Hematopoietic multipotent progenitor cell treated with erythropoietin and hydrocortisone succinate and interleukin-3 and kit ligand, for 4 days (in vitro differentiated cells): ENCODE results near the gene AGAP1.

Source experiments
- DNase-seq: peaks from one replicate; pipeline ENCODE4 v3.0.0-alpha.2; 2015

The AGAP1 gene

GRCh38 chr2:235781775-235782174 lies 287.9 kb downstream of the AGAP1 start:
- DNase-seq, result no peak

GRCh38 chr2:235784788-235785187 lies 290.9 kb downstream of the AGAP1 start:
- no peak for DNase-seq

DNA sequence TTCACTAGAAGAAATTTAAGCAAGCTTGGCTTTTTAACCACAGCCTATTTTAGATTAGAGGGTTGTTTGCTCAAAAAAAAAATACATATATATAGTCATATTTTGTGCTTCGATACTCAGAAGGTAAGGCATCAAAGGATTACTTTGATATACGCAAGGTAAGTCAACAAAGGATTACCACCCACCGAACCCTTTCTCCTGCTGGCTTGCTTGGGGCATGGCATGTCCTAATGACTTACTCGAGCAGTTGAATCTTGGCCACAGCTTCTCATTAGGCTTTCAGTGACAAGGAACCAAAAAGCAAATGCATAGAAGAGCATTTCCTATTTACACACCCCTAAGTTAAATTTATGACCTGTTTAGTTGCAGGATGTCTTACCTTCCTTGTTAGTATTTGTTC lies 295.7 kb downstream of the AGAP1 start:
- DNase-seq, result no peak

DNA sequence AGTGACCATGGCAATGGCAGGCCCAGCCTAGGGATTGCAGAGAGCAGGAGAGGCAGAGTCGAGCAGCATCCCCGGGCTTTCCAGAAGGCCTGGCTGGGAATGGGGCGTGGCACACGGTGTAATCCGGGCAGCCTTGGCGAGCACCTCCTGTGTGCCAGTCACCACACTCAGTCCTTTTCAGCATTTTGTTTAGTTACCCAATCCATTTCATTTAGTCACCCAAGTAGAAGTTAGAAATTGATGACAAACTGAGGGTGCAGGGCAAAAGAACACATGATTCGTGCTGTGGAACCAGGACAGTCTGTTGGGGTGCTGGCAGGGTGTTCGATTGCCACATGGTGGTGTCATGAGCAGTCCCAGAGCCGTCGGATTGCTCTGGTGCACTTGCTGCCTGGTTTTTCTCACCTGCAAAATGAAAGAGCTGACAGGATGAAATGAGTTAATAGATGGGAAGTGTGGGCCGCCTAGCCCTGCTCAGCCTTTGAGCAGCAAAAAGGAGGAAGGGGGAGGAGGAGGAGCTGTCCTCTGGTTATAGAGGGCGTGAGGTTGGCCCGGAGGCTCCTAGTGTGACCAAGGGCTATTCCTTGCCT lies 299.4 kb downstream of the AGAP1 start:
- DNase-seq, result peak; percentile 26

- DNase-seq, result no peak
Observed at GRCh38 chr2:235799281-235799680, 305.4 kb downstream of the AGAP1 start.

DNA sequence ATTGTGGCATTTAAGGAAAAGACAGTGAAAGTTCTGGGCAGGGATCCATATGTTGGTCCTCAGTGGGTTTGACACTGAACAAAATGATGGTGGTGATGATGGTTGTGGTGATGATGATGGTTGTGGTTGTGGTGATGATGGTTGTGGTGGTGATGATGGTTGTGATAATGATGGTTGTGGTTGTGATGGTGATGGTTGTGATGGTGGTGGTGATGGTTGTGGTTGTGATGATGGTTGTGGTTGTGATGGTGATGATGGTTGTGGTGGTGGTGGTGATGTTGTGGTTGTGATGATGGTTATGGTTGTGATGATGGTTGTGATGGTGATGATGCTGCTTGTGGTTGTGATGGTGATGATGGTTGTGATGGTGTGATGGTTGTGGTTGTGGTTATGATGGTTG lies 308.7 kb downstream of the AGAP1 start:
- no peak for DNase-seq

DNA sequence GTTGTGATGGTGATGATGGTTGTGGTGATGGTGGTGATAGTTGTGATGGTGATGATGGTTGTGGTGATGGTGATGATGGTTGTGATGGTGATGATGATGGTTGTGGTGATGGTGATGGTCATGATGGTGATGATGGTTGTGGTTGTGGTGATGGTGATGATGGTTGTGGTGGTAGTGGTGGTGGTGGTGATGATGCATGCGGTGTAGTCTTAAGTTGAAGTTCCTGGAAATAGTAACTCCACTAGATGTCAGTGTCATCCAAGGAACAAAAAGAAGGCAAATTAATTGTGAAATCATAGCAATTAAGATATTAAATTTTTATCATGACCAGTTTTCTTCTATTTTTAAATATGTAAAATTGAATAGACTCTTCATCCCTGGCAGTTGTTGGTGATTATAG lies 309.2 kb downstream of the AGAP1 start:
- DNase-seq, result no peak

DNA sequence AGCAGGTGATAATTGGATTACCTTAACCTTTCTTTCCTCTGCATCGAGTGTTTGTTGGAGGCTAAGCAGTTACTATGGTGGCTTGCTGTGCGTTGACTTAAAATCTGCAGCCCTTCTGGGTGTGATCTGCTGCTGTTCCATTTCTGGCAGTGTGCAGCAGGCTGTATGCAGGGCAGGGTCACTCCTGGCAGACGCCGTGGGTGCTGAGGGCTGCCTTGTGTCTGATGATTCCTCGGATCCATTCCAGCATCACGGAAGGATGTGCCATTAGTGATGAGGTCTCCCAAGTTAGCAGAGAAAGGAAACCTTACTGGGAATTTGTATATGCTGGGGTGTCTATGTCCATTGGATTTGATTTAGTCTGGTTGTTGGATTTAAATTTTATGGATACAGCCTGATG lies 310.8 kb downstream of the AGAP1 start:
- DNase-seq, result no peak

GRCh38 chr2:235806986-235807750 lies 313.3 kb downstream of the AGAP1 start:
- no peak for DNase-seq

DNA sequence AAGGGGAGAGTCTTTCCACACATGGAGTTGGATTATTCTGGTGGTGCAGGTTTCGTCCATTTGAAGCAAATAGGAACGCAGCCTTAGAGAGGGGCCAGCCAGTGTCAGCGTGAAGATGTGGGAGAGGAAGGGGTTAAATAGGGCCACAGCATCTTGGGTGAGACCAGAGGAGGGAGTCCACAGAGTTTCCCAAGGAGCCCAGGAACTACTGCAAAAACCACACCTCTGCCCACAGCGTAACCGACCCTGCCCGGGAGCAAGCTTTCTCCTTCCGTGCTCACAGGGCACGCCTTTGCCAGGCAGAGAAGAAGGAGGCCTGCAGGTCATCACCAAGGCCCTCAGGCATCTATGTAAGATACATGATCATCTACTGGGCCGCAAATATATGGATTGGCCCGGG lies 314.5 kb downstream of the AGAP1 start:
- DNase-seq, result no peak

- no peak for DNase-seq
Observed at GRCh38 chr2:235810252-235810651, 316.4 kb downstream of the AGAP1 start.

DNA sequence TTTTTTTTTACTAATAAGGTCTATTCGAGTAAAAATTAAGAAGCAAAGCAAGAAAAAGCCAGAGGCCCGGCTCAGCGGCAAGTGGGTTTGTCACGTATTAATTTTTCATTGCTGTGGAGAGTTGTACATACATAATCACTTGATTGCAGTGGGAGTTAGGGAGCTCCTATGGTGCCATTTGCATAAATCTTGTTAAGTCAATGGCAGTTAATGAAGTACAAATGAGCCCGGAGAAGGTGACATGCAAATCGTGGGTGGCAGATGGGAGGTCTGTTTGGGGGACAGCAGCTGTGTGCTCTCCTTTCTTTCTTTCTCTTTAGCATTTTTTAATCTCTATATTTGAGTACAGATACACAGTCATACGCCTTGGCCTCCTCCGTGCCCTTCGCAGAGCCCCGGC lies 317.0 kb downstream of the AGAP1 start:
- DNase-seq, result no peak

GRCh38 chr2:235811446-235812184 lies 317.8 kb downstream of the AGAP1 start:
- DNase-seq, result no peak

DNA sequence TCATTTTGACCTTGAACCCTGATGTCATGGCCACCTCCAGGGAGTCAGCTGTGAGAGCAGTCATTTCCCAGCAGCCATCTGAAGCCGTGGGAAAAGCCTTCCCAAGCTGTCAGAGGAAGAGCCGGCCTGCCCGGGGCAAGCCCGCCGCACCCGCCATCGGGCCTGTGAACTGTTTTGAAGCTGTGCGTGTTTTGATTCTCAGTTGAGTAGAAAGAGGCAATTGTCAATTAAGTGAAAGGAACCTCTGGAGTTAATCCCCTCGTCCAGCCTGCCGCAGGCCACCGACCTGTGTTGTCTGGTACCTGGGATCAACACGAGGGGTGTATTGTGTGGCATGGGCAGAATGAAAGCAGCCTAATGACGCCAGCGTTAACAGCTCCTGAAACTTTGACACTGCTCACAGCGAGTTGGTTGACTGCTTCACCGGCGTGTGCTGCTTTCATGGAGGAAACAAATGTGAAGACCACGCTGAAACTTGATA lies 318.4 kb downstream of the AGAP1 start:
- no peak for DNase-seq

DNA sequence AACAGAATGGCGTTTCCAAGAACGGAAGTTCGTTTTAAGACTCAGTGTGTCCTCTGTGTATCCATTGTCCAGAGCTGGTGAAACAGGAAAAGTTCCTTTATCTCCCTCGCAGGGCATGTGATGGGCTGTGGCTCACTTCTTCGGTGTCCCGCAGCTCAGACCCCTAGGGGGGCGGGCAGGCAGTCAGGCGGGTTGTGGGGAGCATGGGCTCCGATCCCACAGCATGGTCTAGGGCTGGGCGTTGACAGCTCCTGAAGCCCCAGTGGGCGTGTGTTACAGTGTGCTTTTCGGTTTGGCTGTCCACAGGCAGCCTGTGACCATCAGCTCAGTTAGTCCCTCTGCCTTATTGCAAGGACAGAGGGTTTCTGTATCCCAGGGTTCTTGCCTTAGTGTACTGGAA lies 319.6 kb downstream of the AGAP1 start:
- no peak for DNase-seq

- DNase-seq, result no peak
Observed at GRCh38 chr2:235820571-235820970, 326.7 kb downstream of the AGAP1 start.

DNA sequence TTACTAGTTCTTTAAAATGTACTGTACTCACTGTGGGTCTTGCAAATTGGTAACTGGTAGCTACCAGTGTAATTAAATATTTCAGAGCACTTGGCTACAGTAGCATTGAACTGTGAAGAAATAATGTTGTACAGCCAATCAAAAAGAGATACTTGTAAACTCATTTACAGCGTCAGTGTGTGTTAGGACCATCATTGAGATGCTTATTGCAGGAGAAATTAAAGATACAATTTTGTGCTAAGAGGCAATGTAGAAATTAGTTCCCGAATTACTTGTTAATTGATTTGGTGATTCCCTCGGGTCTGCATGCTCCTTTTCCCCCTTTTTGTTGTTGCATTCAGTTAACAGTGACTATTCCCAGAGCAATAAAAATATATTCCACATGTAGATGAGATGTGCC lies 330.5 kb downstream of the AGAP1 start:
- no peak for DNase-seq

DNA sequence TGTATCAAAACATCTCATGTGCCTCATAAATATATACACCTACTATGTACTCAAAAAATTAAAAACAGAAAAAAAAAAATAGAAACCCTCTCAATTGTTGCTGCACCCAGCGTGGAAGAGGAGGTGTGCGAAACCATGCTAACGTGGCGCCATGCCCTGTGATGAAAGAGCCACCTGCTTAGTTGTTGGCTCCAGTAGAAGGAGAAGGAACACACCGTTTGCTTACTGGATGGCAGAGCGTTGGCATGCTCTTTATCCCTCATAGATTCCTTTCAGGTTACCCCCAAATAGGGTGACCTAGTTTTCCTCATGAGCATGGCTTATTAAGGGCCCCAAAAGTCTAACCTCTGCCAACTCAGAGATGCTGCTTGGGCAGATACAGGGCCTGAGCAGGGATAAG lies 332.1 kb downstream of the AGAP1 start:
- DNase-seq, result no peak

DNA sequence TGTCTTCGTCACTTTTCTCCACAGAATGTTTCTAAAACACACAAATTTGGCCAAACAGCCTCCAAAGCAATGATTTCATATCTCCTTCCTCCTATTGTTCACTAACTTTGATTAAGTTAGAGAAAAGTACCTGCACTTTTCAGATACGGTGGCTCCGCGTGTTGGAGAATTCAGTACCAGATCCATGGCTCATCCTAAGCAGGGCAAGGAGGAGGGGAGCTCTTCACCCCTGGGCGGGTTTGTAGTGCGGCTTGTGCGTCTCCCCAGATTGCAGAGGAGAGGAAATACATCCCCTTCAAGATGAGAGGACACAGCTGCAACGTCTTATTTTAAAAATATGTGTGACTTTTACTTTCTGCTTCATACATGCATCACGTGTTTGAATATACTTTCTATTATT lies 333.0 kb downstream of the AGAP1 start:
- DNase-seq, result no peak

GRCh38 chr2:235827585-235827992 lies 333.7 kb downstream of the AGAP1 start:
- no peak for DNase-seq

GRCh38 chr2:235829726-235830125 lies 335.9 kb downstream of the AGAP1 start:
- no peak for DNase-seq

GRCh38 chr2:235831755-235832154 lies 337.9 kb downstream of the AGAP1 start:
- no peak for DNase-seq

DNA sequence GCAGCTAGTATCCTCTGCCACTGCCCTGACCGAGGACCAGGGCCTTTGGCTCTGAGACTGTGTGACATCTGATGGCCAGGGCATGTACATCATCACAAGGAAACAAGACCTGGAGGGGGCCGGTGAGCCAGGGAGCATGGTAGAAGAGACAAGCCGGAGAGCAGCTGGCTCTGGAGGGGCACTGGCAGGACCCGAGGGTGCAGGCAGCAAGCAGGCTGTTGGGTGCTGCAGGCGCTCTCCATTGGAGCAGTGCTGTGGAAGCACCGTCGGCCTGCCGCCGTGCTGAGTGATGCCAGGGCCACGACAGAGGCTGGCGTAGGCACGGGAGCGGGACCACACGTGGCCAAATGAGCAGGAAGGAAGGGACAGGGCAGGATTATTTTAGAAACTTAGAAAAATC lies 339.1 kb downstream of the AGAP1 start:
- DNase-seq, result no peak

DNA sequence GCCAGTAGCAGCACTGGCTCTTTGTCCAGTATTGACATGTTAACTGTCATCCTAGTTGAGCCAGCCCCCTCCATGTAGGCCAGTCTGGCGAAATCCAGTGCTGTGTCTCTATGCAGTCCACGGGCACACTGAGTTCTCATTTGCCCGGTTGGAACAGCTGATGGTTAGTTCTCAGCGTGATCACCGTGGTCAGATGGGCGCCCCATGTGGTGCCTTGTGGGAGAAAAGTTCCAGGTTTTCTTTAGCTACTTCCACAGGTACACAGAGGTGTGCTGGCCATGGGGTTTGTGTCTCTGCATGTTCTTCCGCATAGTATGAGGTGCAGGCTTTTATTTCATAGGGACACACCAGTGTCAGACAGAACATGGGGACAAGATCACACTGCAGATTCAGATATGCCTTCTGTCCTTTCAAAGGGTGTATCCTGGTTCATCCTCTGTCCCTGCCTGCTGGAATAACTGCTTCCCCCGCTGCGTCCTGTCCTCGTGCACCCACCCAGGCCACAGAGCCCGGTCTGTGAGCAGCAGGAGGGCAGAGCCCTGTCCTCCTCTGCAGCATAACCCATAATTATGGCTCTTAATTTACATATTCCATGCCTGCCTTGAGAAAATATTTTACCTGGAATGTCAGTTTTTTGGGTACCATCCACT lies 340.3 kb downstream of the AGAP1 start:
- no peak for DNase-seq
